GM19372 (cell line): ENCODE measurements around the gene MMP3.

Source experiments
- ATAC-seq: cut with Tn5 transposase; IDR thresholded peaks from one replicate; pipeline ENCODE4 v1.9.1; 2021; ENCODE audit warnings: mild to moderate bottlenecking, low read depth, moderate library complexity; ENCODE audit not compliant: unreplicated experiment

MMP3 gene

GRCh38 chr11:102833731-102834130, 9.7 kb downstream of the MMP3 start:
- ATAC-seq, result no peak

- no peak for ATAC-seq
These were observed 10.8 kb downstream of the MMP3 start for GRCh38 chr11:102832612-102833011.

GRCh38 chr11:102831489-102832440, 11.6 kb downstream of the MMP3 start:
- no peak for ATAC-seq

- no peak for ATAC-seq
These were observed 12.3 kb downstream of the MMP3 start for GRCh38 chr11:102831128-102831488.

GRCh38 chr11:102830001-102830727, 13.2 kb downstream of the MMP3 start:
- ATAC-seq, result no peak

- ATAC-seq, result no peak
These were observed 14.0 kb downstream of the MMP3 start for GRCh38 chr11:102829316-102830000.

- ATAC-seq, result no peak
These were observed 18.9 kb downstream of the MMP3 start for GRCh38 chr11:102824556-102824955.

- ATAC-seq, result no peak
These were observed 23.9 kb downstream of the MMP3 start for GRCh38 chr11:102819491-102819890.

GRCh38 chr11:102813484-102813883, 29.9 kb downstream of the MMP3 start:
- ATAC-seq, result no peak

- no peak for ATAC-seq
These were observed 31.2 kb downstream of the MMP3 start for GRCh38 chr11:102812188-102812587.

GRCh38 chr11:102810950-102811660, 32.3 kb downstream of the MMP3 start:
- ATAC-seq, result no peak

GRCh38 chr11:102809971-102810370, 33.4 kb downstream of the MMP3 start:
- ATAC-seq, result no peak

GRCh38 chr11:102807921-102808320, 35.5 kb downstream of the MMP3 start:
- ATAC-seq, result no peak

- no peak for ATAC-seq
These were observed 37.1 kb downstream of the MMP3 start for GRCh38 chr11:102806296-102806695.

GRCh38 chr11:102802341-102802740, 41.1 kb downstream of the MMP3 start:
- ATAC-seq, result no peak

- no peak for ATAC-seq
These were observed 42.6 kb downstream of the MMP3 start for GRCh38 chr11:102800767-102801166.

- no peak for ATAC-seq
These were observed 43.6 kb downstream of the MMP3 start for GRCh38 chr11:102799681-102800340.

GRCh38 chr11:102798012-102798746, 45.2 kb downstream of the MMP3 start, which contains the start of gene MMP1:
Gene MMP1 (minus strand): TSS chr11:102798160. CDS start chr11:102798092, 68 bp downstream.
- no peak for ATAC-seq

GRCh38 chr11:102794382-102794781, 49.0 kb downstream of the MMP3 start:
- peak; percentile 90 for ATAC-seq
